Sciatic nerve (tissue), 2 donors: ENCODE measurements around the gene LBP. TPM values are rescaled to one million over a fixed set of nuclear protein-coding genes. Genes with fewer than 3 reads are reported as not detected.
"Not testable (repeated sequence)": the region's sequence is repeated elsewhere in the genome, so short reads cannot be mapped to it uniquely, and the experiment has no call there.

ENCODE experiments used
- ATAC-seq: fragments of 200-7000 bp; cut with Tn5 transposase; one replicate; pipeline ENCODE4 v1.9.1; 2020; ENCODE audit warnings: mild to moderate bottlenecking, moderate library complexity
- DNase-seq: peaks from one replicate; pipeline ENCODE4 v3.0.0-alpha.2; 2020; ENCODE audit warnings: low spot score
- intact Hi-C: fragments of 100-400 bp; cut with DNase I; formaldehyde crosslinking; loops from one replicate; pipeline ENCODE4 v1.14.2; 2022
- total RNA-seq: library from RNA; stranded (reverse); fragmentation: NEBNext Ultra II Directional; extraction: Animal tissue kit (Norgen Biotek cat#: 25700); gene quantifications from one replicate; pipeline ENCODE4 v1.2.1, GENCODE V29; 2021
- donor health status: DM: no; HTN: no; CAD: no.
- donor health status: DM: no; HTN: no; CAD: no.

Gene LBP
- total RNA-seq, 1 donor from 2014 or later = 0.40 TPM

DNA sequence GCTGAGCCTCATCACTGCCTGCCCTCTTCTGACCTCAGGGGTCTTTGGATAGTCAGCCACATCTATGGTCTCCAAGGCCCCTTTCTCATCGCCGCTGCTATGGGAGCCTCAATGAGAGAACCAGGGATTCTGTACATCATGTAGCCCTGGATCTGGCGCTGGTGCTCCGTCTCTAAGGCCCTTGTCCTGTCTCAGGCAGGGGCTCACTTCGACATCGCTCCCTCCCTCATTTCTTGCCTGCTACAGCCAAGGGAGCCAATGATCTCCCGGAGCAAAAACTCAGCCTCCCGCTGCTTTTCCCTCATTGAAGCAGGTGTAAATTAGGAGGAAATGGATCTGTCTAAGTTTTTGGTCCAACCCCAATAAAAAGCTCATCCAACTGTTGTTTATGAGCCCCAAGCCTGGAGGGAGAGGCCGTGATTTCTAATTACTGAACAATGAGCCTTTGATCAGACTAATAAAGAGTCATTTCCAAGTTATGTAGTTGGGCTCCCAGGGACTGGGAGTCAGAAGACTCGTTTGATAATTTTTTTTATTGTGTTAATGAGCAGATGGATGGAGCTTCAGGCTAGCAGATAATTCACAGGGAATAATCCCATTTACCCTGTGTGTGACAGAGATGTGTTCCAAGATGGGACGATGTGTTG lies 30.9 kb downstream of the LBP start:
- ATAC-seq (peak; percentile 42), DNase-seq (no peak)
- intact Hi-C loops = no loop called here

DNA sequence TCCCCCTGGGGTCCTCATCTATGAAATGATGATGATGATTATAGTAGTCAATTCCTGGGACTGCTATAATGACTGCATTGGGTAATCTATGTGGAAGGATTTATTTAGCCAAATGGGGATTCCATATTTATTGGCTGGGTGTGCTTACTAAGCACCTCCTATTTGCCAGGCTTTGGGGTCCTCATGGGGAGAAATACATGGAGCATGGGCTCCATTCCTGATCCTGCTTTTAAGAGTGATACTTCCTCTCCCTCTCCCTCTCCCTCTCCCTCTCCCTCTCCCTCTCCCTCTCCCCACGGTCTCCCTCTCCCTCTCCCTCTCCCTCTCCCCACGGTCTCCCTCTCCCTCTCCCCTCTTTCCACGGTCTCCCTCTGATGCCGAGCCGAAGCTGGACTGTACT lies 31.6 kb downstream of the LBP start:
- ATAC-seq, DNase-seq, intact Hi-C loops: not testable (repeated sequence)

DNA sequence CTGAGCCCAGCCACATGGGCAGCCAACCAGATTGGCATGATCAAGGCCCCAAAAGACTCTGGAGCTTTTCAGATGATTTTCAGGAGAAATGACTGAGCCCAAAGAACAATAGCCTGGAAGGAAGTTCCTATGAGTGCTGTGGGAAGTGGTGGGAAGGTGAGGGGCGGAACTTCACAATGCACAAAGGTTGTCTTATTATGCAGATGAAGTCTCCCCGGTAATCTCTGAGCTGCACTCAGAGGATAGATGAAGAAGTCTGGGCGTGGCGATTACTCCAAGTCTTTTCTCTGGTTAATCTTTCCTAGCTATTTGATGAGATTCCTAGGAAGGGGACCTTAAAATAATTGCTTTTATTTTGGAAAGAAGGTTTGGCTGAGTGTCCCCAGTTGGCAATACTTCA lies 36.9 kb downstream of the LBP start:
- ATAC-seq = no peak
- DNase-seq = no peak
- intact Hi-C loops = no loop called here

DNA sequence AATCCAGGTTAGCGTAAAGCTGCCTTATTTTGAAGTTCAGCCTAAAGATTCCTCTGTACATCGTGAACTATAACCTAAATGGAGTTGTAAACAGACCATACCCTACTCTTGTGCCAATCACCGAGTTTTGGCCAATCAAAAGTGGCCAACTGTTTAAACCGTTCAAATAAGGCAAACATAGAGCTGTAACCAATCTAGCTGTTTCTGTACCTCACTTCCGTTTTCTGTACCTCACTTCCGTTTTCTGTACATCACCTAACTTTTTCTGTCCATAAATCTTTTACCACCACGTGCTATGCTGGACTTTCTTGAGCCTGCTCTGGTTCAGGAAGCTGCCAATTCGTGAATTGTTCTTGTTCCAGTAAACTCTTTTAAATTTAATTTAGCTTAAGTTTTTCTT lies 39.7 kb downstream of the LBP start:
- intact Hi-C loops = no loop called here
- ATAC-seq = no peak
- no peak for DNase-seq

DNA sequence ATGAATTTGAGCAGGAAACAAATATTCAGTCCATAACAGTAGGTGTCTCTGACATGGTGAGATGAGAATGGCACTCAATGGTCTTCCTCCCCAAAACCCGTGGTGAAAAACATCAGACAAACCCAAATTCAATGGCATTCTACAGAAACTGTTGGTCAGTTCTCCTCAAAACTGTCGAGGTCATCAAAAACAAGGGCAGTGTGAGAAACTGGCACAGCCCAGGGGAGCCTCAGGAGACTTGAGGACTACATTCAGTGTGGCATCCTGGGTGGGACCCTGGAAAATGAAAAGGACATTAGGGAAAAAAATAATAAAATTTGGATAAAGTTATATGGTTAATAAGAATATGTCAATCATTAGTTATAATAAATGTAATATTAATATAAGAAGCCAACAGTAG lies 40.6 kb downstream of the LBP start:
- DNase-seq (no peak), ATAC-seq (no peak)
- intact Hi-C loops = no loop called here

DNA sequence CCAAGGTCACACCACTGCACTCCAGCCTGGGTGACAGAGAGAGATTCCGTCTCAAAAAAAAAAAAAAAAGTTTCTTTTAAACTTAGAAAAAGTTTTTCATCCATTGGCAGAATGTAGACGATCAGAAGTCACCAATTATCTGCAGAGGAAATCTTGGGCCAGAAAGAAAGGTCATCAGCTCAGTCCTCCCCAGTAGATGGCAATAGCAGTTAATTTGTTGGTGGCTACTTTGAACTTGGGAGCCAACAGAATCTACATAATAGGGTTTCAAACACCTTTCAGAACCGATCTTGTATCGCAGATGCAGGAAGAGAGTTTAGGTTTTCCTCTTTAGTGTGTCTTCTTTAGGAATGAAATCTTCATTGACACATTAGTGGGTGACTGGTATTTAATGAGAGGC lies 41.7 kb downstream of the LBP start:
- no peak for DNase-seq
- intact Hi-C loops = loop anchor here (1.0 kb wide), 1 partner anchor 12 kb away; no protein-coding TSS in a partner anchor
- ATAC-seq = no peak

DNA sequence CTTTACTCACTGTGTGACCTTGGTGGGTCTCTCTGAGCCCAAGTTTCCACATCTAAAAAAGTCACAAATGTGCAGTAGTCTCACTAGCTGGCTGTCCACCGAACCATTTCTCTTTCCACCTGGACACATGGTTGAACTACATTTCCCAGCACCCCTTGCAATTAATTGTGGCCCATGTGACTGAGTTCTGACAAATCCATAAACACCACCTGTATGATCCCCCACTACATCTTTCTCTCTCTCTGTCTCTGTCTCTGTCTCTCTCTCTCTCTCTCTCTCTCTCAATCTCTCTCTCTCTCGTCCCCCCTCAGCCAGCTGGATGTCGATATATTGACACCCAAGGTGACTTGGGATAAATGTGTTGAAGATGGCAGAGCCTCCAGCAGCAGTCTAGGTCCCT lies 46.1 kb downstream of the LBP start:
- no peak for ATAC-seq
- intact Hi-C loops = no loop called here
- no peak for DNase-seq

DNA sequence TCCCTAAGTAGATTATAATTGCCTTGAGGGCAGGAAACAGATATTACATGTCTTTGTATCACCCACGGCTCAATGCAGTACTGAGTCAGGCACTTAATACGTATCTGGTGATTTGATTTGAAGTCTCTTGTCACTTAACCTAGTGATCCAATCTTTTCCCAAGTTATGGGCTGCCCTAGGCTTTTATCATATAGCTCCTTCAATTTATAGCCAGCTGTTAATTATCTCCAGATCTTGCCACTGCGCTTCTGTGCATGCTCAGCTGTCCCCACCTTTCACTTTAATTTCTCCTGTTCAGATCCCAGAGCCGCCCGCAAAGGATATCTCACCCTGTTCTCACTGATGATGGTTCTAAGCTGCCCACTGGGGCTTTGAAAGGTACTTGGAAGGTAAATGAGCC lies 47.0 kb downstream of the LBP start:
- intact Hi-C loops = no loop called here
- DNase-seq (no peak), ATAC-seq (no peak)

DNA sequence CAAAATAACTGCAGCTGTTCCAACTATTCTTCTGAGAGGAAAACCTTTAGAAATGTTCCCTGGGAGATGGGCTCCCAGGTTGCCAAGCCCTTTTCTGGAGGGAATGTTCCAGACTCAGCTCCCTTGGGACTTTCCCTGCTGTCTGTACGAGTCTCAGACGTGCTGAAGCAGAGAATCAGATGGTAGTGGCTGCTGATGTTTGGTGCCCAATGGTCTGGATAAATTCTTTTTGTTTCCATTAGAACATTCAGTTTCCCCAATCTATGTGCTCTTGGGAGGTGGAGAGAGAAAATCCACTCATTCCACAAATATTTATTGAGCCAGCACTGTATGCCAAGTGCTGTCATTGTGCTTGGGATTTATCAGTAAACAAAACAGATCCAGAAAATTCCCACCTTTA lies 48.9 kb downstream of the LBP start:
- peak; percentile 92 for ATAC-seq
- DNase-seq = no peak
- intact Hi-C loops = no loop called here

DNA sequence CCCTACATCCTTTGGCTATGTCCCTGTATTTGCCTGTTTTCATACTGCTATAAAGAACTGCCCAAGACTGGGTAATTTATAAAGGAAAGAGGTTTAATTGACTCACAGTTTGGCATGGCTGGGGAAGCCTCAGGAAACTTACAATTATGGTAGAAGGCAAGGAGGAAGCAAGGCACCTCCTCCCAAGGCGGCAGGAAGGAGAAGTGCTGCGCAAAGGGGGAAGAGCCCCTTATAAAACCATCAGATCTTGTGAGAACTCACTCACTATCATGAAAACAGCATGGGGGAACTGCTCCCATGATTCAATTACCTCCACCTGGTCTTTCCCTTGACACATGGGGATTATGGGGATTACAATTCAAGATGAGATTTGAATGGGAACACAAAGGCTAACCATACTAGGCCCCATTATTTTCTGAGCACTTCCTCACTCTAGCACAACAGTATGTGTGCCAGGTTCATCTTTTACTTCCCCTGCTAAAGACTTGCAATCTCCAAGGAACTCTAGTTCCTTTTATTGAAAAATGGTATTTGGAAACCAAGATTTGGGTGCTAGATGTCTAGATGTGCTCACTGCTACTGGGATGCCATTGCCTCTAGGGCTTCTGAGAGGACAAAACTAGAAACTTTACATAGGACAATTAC lies 49.6 kb downstream of the LBP start:
- ATAC-seq, intact Hi-C loops, DNase-seq: not testable (repeated sequence)

DNA sequence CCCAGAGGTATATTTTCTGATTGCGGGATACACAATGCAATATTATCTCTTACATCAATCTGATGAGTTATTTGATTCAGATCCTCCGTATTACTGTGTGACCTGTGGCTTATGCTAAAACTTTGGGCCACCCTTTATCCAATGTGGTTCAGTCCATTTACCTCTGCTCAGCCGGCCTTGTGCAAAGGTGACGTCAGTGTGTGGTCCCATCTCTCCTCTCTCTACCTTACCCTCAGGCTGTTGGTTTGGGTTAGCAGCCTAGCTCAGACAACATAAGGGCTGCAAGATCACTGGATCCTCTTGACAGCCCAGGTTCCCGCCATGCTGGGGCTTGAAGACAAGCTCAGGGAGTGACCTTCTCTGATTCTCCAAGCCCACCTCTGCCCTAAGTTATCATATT lies 55.8 kb downstream of the LBP start:
- no peak for ATAC-seq
- intact Hi-C loops = no loop called here

DNA sequence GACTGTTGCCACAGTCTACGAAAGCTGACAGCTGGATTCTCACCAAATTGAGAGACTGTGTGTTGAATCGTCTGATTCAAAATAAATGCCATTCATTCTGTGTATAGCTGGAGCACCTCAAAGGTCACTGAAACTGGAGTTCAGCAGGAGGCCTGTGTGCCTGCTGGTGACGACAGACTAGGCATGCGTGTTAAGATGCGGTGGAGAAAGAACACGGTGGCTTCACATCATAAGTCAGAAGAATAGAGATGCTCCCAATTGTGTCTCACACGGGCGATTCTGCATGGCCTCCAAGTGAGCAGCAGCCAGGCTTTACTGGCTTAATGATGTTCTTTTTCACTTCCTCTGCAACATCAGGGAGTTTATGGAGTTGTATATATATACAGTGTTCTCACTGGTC lies 56.5 kb downstream of the LBP start:
- no peak for ATAC-seq
- intact Hi-C loops = no loop called here

More for the DNA sequence above, 55.8 kb downstream of the LBP start:
- no peak for DNase-seq

DNA sequence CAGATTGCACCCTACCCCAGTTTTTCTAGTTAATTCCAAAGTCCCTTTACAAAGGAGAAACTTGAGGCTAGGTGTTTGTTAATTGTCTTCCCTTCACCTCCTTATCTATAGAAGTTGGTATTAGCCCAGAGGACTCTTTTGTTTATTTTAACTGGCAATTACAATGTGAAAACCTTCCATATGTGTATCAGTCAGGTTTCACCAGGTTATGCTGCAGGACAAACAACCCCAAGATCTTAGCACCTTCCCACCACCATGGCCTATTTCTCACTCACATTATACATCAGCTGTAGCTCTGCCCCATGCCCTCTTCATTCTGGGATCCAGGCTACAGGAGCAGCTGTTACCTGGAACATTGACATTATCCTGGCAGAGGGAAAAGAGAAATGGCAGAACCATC lies 57.7 kb downstream of the LBP start:
- DNase-seq (no peak), ATAC-seq (no peak)
- intact Hi-C loops = no loop called here

More for the DNA sequence above, 56.5 kb downstream of the LBP start:
- no peak for DNase-seq

DNA sequence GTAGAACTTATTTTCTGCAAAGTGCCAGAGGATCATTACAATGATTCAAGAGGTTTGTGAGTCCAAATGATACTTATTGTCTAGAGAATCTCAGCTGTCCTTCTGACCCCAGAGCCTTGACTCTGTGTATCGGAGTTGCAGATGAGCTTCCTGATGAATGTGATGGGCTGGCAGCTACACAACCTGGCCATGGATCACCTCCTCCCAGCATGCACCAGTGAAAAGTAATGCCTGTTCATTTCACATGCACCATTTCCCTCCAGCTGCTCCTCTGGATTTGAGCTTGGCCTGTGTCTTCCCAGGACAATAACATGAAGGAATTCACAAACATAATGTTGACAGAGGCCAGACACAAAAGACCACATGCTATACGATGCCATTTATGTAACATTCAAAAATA lies 58.9 kb downstream of the LBP start:
- intact Hi-C loops = no loop called here
- DNase-seq (peak; percentile 18), ATAC-seq (no peak)

DNA sequence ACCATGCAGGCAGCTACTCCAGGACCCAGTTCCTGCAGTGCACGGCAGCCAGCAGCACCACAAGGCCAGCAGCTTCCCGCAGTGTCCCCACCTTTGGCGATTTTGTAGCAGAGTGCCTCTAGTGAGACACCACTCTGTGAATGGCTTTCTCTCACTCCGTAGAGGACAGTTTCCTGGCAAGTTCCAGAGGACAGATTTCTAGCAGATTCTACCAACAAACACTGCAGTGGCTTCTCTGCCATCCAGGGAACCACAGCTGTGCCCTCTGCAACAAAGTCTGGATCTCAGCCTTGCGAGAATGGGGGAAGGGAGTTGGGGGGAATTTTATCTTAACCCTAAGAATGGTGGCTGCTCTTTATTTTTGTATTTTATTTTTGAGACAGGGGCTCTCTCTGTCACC lies 60.2 kb downstream of the LBP start:
- DNase-seq = peak; percentile 23
- no peak for ATAC-seq
- intact Hi-C loops = no loop called here

DNA sequence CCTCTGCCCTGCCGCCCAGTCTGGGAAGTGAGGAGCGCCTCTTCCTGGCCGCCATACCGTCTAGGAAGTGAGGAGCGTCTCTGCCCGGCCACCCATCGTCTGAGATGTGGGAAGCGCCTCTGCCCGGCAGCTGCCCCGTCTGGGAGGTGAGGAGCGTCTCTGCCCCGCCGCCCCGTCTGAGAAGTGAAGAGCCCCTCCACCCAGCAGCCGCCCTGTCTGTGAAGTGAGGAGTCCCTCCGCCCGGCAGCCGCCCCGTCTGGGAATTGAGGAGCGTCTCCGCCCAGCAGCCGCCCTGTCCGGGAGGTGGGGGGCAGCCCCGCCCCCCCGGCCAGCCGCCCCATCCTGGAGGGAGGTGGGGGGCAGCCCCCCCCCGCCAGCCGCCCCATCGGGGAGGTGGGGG lies 61.0 kb downstream of the LBP start:
- intact Hi-C loops = no loop called here
- ATAC-seq = no peak
- DNase-seq = peak; percentile 50

DNA sequence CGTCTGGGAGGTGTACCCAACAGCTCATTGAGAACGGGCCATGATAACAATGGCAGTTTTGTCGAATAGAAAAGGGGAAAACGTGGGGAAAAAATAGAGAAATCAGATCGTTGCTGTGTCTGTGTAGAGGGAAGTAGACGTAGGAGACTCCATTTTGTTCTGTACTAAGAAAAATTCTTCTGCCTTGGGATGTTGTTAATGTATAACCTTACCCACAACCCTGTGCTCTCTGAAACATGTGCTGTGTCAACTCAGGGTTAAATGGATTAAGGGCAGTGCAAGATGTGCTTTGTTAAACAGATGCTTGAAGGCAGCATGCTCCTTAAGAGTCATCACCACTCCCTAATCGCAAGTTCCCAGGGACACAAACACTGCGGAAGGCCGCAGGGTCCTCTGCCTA lies 61.5 kb downstream of the LBP start:
- DNase-seq, intact Hi-C loops: not testable (repeated sequence)

DNA sequence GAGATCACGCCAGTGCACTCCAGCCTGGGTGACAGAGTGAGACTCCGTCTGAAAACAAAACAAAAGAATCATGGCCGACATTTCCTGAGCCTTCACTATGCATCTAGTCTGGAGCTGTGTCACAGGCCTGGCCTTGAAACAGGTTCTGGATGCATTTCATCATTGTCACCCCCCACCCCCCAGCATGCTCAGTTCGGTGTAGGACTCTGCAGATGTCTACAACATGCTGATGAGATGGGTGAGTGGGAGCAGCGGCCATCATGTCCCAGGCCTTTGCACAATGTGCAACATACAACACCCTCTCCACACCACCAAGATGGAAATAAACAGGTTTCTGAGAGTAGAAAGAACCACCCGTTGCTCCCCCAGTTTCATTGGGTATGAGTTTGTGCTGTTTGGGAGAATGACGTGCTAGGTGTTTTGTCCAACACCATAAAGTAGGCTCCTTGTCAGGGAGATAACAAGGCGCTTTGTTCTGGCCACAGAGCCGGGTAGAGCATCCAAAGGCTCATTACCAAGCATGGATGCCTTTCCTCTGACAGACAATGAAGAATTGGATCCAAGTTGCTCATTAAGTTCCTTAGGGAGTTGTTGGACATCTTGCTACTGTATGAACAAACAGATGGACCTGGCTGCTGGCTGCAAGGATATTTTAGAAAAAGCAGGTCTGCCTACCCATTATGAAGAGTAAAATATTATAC lies 66.7 kb downstream of the LBP start:
- DNase-seq = peak; percentile 21

More for the DNA sequence above, 61.5 kb downstream of the LBP start:
- not testable (repeated sequence) for ATAC-seq

DNA sequence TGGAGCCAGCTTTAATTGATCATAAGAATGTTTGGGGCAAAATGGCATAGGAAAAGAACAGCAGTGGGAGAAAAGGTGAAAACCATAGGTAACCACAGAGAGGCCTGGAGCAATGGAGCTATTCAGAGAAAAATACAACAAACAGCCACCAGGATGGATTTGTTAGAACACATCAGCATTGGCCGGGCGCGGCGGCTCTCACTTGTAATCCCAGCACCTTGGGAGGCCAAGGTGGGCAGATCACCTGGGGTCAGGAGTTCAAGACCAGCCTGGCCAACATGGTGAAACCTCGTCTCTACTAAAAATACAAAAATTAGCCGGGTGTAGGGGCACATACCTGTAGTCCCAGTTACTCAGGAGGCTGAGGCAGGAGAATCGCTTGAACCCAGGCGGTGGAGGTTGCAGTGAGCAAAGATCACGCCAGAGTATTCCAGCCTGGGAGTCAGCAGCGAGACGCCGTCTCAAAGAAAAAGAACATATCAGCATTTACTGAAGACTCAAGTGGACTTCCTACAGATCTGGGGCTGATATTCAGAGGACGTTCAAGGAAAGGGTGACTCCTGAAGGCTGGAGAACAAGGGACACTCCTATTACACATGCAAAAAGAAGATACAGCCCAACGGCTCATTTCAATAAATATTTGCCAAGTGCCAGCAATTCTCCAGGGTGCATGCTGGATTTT lies 68.6 kb downstream of the LBP start:
- intact Hi-C loops = loop anchor here (10.0 kb wide), 2 partner anchors 190 to 350 kb away; no protein-coding TSS in a partner anchor

More for the DNA sequence above, 66.7 kb downstream of the LBP start:
- ATAC-seq = peak; percentile 66
- intact Hi-C loops = loop anchor here (10.0 kb wide), 2 partner anchors 188 to 348 kb away; no protein-coding TSS in a partner anchor

More for the DNA sequence above, 68.6 kb downstream of the LBP start:
- peak; percentile 44 for DNase-seq
- ATAC-seq = no peak
